Activated CD8-positive, alpha-beta memory T cell treated with anti-CD3 and anti-CD28 coated beads for 4 hours (primary cell): ENCODE data around the gene CPOX.

Experiments used
- DNase-seq, 2 donors: peaks; one replicate each; pipeline ENCODE4 v3.0.0-alpha.2; 2020; ENCODE audit warnings: low read depth in 2 of 2

The CPOX gene

DNA sequence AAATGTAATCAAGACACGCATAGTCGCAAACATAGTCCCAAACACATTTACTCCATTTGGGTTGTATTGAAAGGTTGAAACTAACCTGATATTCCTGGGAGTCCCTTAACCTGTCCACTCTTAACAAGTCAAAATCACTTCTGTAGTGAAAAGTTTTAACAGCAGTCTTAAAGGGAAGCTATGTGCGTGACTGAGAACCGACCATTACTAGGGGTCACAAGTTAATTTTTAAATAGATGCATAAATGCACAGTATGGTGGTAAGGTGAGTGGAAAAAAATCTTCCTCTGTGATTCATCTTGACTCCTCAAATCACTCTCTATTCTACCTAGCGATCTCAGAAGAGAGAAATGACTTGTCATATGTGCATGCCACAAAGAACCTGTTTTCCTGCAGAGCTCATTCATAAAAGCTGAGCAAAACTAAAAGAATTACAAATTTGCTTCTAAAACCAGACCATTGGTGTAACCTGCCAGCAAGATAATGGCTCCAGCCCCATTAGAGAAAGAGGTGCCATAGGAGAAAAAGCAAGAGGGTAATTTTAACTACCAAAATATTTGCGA, 56.9 kb downstream of the CPOX start:
- no peak for DNase-seq

GRCh38 chr3:98534734-98535133, 58.7 kb downstream of the CPOX start:
- DNase-seq = no peak

DNA sequence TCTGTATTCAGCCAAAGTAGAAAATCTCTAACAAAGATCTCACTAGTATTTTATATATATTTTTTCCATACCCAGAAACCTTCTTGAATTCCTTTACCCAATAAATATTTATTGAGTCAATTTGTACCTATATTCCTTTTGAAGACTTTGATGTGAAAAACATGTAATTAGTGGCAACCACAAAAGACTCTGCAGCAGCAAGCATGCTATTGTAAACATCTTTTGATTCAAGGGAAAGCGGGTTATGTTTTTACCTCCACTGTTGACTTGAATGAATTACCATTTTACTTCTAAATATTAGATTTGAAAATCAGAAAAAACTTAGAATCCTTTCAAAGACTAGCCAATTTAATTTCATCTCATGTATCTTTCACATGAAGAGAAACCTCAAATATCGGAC, 59.2 kb downstream of the CPOX start:
- no peak for DNase-seq

DNA sequence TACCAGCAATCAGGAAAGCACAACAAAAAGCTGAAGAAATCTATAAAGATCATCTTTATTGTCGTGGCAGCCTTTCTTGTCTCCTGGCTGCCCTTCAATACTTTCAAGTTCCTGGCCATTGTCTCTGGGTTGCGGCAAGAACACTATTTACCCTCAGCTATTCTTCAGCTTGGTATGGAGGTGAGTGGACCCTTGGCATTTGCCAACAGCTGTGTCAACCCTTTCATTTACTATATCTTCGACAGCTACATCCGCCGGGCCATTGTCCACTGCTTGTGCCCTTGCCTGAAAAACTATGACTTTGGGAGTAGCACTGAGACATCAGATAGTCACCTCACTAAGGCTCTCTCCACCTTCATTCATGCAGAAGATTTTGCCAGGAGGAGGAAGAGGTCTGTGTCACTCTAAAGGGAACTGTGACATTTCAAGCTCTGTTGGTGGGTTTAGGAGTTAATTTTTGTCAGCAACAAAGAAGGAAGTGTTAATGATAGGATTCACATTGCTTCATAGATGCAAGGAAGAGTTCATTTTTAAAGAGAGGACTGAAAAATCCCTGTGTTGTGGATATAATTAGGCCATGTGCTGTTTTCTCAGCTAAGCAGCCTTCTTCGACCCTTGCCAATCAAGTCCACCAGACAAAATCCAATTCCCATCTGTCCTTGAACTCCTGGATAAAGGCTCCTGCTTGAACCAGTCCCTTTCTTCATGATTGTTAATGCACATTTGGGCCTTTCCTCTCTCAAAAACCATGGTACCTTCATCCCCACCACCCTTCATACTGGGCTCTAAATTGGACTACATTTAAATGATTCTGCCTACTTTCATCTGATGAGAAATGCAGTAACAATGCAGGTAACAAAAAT, 60.5 kb downstream of the CPOX start:
- no peak for DNase-seq

- no peak for DNase-seq
Observed at GRCh38 chr3:98532275-98532637, 61.2 kb downstream of the CPOX start.

- DNase-seq = no peak
Observed at GRCh38 chr3:98531622-98532274, 61.7 kb downstream of the CPOX start, which contains the start of gene GPR15. TSS of gene GPR15 (plus strand) at chr3:98531978. CDS start at chr3:98532034, 56 bp downstream.

GRCh38 chr3:98530676-98531075, 62.7 kb downstream of the CPOX start:
- DNase-seq = no peak

DNA sequence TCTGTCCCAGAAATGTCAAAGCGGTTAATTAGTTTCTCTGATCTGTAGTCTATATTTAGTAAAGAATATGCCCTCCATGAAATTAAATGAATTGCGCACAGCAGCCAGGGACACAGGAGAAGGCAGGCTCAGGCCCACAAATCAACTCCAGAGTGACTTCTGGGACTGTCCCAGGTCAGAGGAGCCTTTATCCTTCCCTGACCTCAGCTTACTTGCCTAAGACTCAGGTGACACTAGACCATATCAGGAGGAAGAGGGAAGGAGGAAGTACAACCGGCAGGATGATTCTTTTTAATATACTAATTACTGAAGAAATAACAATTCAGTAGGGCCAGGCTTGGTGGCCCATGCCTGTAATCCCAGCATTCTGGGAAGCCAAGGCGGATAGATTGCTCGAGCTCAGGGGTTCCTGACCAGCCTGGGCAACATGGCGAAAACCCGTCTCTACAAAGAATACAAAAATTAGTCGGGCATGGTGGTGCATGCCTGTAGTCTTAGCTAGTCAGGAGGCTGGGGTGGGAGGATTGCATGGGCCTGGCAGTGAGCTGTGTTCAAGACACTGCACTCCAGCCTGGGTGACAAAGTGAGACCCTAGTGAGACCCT, 63.5 kb downstream of the CPOX start:
- no peak for DNase-seq
